Osteoblast (primary cell): ENCODE measurements around the gene TARP.

Experiments
- DNase-seq: peaks from one replicate; pipeline ENCODE4 v3.0.0; 2011; ENCODE audit warnings: low spot score, mixed read lengths; ENCODE audit not compliant: insufficient read length; ENCODE audit errors: missing footprints
- H2AFZ ChIP-seq: 2 replicates; pipeline ENCODE4 v1.6.0; 2011; ENCODE audit warnings: mild to moderate bottlenecking, low read length
- H3K27ac ChIP-seq: 2 replicates; pipeline ENCODE4 v1.5.1; 2011; ENCODE audit warnings: mild to moderate bottlenecking, low read depth, low read length, moderate library complexity
- H3K27me3 ChIP-seq: 2 replicates; pipeline ENCODE4 v1.6.0; 2012; ENCODE audit warnings: mild to moderate bottlenecking, control low read depth, inconsistent platforms, low read length, moderate library complexity; ENCODE audit not compliant: insufficient read depth
- H3K36me3 ChIP-seq: 2 replicates; pipeline ENCODE4 v1.5.1; 2011; ENCODE audit warnings: mild to moderate bottlenecking, low read length, control low read depth, moderate library complexity; ENCODE audit not compliant: insufficient read depth
- H3K4me1 ChIP-seq: 2 replicates; pipeline ENCODE4 v1.5.1; 2011; ENCODE audit warnings: mild to moderate bottlenecking, low read length, control low read depth, moderate library complexity; ENCODE audit not compliant: insufficient read depth
- H3K4me2 ChIP-seq: 2 replicates; pipeline ENCODE4 v1.6.0; 2011; ENCODE audit warnings: mild to moderate bottlenecking, low read length; ENCODE audit not compliant: insufficient read depth
- H3K4me3 ChIP-seq: fragments of 200-600 bp; sonication (generic); 3 replicates; pipeline ENCODE4 v1.5.1; 2012; ENCODE audit warnings: mild to moderate bottlenecking, low read length, inconsistent platforms; ENCODE audit not compliant: insufficient read depth
- H3K79me2 ChIP-seq: 2 replicates; pipeline ENCODE4 v1.6.0; 2012; ENCODE audit warnings: mild to moderate bottlenecking, low read length, control low read depth, inconsistent platforms; ENCODE audit not compliant: insufficient read depth
- H3K9me3 ChIP-seq: 2 replicates; pipeline ENCODE4 v1.5.1; 2011; ENCODE audit warnings: low read depth, low read length, control low read depth
- H4K20me1 ChIP-seq: 2 replicates; pipeline ENCODE4 v1.6.0; 2012; ENCODE audit warnings: mild to moderate bottlenecking, low read length, control low read depth; ENCODE audit not compliant: insufficient read depth
- TF ChIP-seq, protein P1 (sequence below): IDR thresholded peaks from 2 replicates; pipeline ENCODE4 v1.5.1; 2011; ENCODE audit warnings: mild to moderate bottlenecking, low read depth, low read length, moderate library complexity; ENCODE audit errors: extremely low read depth

TARP gene

DNA sequence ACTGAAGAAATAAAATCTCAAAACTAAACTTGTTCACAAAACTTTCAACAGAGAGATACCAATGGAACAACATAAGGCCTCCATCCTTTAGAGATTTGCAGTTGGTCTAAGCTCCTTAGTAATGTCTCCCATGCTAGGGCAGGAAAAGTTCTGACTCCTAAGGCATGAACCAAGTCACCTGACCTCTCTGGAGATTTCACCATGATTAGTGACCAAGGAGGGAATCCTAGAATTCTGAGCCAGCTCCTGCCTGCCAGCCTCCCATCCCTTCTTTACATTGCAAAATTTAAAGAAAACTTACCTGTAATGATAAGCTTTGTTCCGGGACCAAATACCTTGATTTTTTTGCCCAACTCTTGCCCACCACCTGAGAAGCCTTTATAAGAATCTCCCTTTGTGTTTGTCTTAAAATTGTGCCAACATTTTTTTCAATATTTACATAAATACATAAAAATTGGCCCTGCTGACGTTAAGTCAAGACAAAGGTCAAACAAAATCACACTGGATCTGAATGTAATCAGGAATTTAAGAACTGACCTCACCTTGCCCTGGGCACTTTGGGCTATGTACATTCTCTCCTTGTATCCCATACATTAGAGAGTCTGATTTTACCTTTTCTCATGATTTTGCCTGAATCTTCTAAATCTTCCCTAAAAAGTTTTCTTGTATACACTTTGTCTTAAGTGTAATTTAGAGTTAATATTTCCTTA, at the start of gene TARP:
Gene TARP, minus strand, starts transcription at position 351 of the 710 bp plus-strand sequence.
- H3K27ac ChIP-seq: no peak within 1 kb of the TSS
- H3K9me3 ChIP-seq: no peaks in the 10 kb centered on the region
- no peak within 1 kb of the TSS for H2AFZ ChIP-seq
- H4K20me1 ChIP-seq: no peaks in the 10 kb centered on the region
- DNase-seq: no peak
- H3K4me1 ChIP-seq: no peaks in the 10 kb centered on the region
- H3K27me3 ChIP-seq: no peaks in the 10 kb centered on the region
- H3K4me2 ChIP-seq: no peak within 1 kb of the TSS
- TF ChIP-seq, protein P1, sequence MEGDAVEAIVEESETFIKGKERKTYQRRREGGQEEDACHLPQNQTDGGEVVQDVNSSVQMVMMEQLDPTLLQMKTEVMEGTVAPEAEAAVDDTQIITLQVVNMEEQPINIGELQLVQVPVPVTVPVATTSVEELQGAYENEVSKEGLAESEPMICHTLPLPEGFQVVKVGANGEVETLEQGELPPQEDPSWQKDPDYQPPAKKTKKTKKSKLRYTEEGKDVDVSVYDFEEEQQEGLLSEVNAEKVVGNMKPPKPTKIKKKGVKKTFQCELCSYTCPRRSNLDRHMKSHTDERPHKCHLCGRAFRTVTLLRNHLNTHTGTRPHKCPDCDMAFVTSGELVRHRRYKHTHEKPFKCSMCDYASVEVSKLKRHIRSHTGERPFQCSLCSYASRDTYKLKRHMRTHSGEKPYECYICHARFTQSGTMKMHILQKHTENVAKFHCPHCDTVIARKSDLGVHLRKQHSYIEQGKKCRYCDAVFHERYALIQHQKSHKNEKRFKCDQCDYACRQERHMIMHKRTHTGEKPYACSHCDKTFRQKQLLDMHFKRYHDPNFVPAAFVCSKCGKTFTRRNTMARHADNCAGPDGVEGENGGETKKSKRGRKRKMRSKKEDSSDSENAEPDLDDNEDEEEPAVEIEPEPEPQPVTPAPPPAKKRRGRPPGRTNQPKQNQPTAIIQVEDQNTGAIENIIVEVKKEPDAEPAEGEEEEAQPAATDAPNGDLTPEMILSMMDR: no peak
- H3K36me3 ChIP-seq: no peaks in the 10 kb centered on the region
- no peak within 1 kb of the TSS for H3K4me3 ChIP-seq
- H3K79me2 ChIP-seq: no peaks in the 10 kb centered on the region

GRCh38 chr7:38323156-38323555, 49.7 kb upstream of the TARP start:
- Histone ChIP-seq H4K20me1 (no peaks in the 10 kb centered on the region), H2AFZ (no peak overlapping the region), H3K4me1 (peaks cover 34% of the 10 kb centered on the region), H3K4me3 (no peak overlapping the region), H3K79me2 (no peaks in the 10 kb centered on the region), H3K9me3 (no peaks in the 10 kb centered on the region), H3K27ac (no peak overlapping the region), H3K36me3 (no peaks in the 10 kb centered on the region), H3K4me2 (no peak overlapping the region), H3K27me3 (peaks cover 3% of the 10 kb centered on the region)
- TF ChIP-seq, protein P1: no peak
- no peak for DNase-seq

- peak; percentile 23 for DNase-seq
- H3K27me3 ChIP-seq: peaks cover 3% of the 10 kb centered on the region
- H2AFZ ChIP-seq: no peak overlapping the region
- no peak overlapping the region for H3K4me3 ChIP-seq
- no peaks in the 10 kb centered on the region for H3K79me2 ChIP-seq
- H3K9me3 ChIP-seq: no peaks in the 10 kb centered on the region
- peaks cover 35% of the 10 kb centered on the region for H3K4me1 ChIP-seq
- H3K36me3 ChIP-seq: no peaks in the 10 kb centered on the region
- TF ChIP-seq, protein P1: no peak
- H3K27ac ChIP-seq: no peak overlapping the region
- no peak overlapping the region for H3K4me2 ChIP-seq
- no peaks in the 10 kb centered on the region for H4K20me1 ChIP-seq
Observed at GRCh38 chr7:38322461-38322860, 49.0 kb upstream of the TARP start.

- no peak overlapping the region for H3K4me3 ChIP-seq
- H4K20me1 ChIP-seq: no peaks in the 10 kb centered on the region
- peaks cover 3% of the 10 kb centered on the region for H3K27me3 ChIP-seq
- H3K9me3 ChIP-seq: no peaks in the 10 kb centered on the region
- H3K4me2 ChIP-seq: no peak overlapping the region
- no peak for DNase-seq
- TF ChIP-seq, protein P1: no peak
- no peaks in the 10 kb centered on the region for H3K79me2 ChIP-seq
- no peak overlapping the region for H2AFZ ChIP-seq
- no peak overlapping the region for H3K27ac ChIP-seq
- no peaks in the 10 kb centered on the region for H3K36me3 ChIP-seq
- peaks cover 35% of the 10 kb centered on the region for H3K4me1 ChIP-seq
Observed at GRCh38 chr7:38321967-38322366, 48.5 kb upstream of the TARP start.
